ENCODE data around the gene MYL12B.

GRCh38 chr18:3257627-3258120, 4.3 kb upstream of the MYL12B start:
- TF ChIP-seq YY1 (IDR thresholded peaks at IDR 0.05; ENCODE audit: insufficient read depth, insufficient read length) (no peak), ZNF274 (IDR thresholded peaks at IDR 0.05; ENCODE audit: low read depth, low read length) (no peak)
